Omental fat pad (tissue), 4 donors: ENCODE measurements around the gene MRPL53. TPM values are rescaled to one million over a fixed set of nuclear protein-coding genes. Genes with fewer than 3 reads are reported as not detected.

Source experiments
- ATAC-seq: fragments of 150-250 bp; one replicate; pipeline ENCODE4 v1.9.1; 2016; ENCODE audit warnings: mild to moderate bottlenecking, moderate library complexity; ENCODE audit not compliant: low FRiP score
- DNase-seq: peaks from one replicate; pipeline ENCODE4 v3.0.0-alpha.2; 2019; ENCODE audit warnings: low spot score
- CTCF ChIP-seq, 3 donors: fragments of 450-650 bp; IDR thresholded peaks; one replicate each; pipeline ENCODE4 v1.5.1; 2016 to 2017; ENCODE audit warnings: antibody characterized with exemption in 3 of 3, mild to moderate bottlenecking in 3 of 3, moderate library complexity in 2 of 3
- total RNA-seq, 4 donors: library from RNA; depleted of rRNA; stranded (reverse); fragments of >200 nt; gene quantifications; one replicate each; pipeline ENCODE4 v1.1.0, GENCODE V29; 2016

Gene MRPL53
- total RNA-seq, 4 donors from 2014 or later = 33.3 to 44.6 (median 36.9) TPM

- ATAC-seq (peak; percentile 98), DNase-seq (peak; percentile 93)
- no peak for TF ChIP-seq CTCF (IDR thresholded peaks at IDR 0.05)
Observed at GRCh38 chr2:74482801-74483674, 10.6 kb upstream of the MRPL53 start, which contains the start of the genes CCDC142 and TTC31. Gene CCDC142, minus strand, starts transcription at chr2:74482998. Its CDS starts 161 bp downstream, at chr2:74482837. Gene TTC31, plus strand, starts transcription at chr2:74483081. Its CDS starts 15 bp downstream, at chr2:74483096.

- TF ChIP-seq CTCF (IDR thresholded peaks at IDR 0.05) = no peak
- peak; percentile 66 for ATAC-seq
- no peak for DNase-seq
Observed at GRCh38 chr2:74481961-74482800, 9.7 kb upstream of the MRPL53 start.

- DNase-seq (no peak), ATAC-seq (no peak)
- TF ChIP-seq CTCF (IDR thresholded peaks at IDR 0.05) = no peak
Observed at GRCh38 chr2:74481431-74481830, 9.0 kb upstream of the MRPL53 start.

GRCh38 chr2:74474899-74475298, 2.4 kb upstream of the MRPL53 start:
- TF ChIP-seq CTCF (IDR thresholded peaks at IDR 0.05) = no peak
- DNase-seq (no peak), ATAC-seq (no peak)

- no peak for TF ChIP-seq CTCF (IDR thresholded peaks at IDR 0.05)
- no peak for DNase-seq
Observed at GRCh38 chr2:74474481-74474880, 2.0 kb upstream of the MRPL53 start.

GRCh38 chr2:74472945-74473258, 422 bp upstream of the MRPL53 start:
- no peak for ATAC-seq
- no peak for TF ChIP-seq CTCF (IDR thresholded peaks at IDR 0.05)
- DNase-seq = no peak

More at GRCh38 chr2:74474481-74474880, 2.0 kb upstream of the MRPL53 start:
- no peak for ATAC-seq
